ENCODE data around the gene MAZ.
A peak's percentile ranks its signal among the peaks of the same experiment; 100 is the strongest.

DNA sequence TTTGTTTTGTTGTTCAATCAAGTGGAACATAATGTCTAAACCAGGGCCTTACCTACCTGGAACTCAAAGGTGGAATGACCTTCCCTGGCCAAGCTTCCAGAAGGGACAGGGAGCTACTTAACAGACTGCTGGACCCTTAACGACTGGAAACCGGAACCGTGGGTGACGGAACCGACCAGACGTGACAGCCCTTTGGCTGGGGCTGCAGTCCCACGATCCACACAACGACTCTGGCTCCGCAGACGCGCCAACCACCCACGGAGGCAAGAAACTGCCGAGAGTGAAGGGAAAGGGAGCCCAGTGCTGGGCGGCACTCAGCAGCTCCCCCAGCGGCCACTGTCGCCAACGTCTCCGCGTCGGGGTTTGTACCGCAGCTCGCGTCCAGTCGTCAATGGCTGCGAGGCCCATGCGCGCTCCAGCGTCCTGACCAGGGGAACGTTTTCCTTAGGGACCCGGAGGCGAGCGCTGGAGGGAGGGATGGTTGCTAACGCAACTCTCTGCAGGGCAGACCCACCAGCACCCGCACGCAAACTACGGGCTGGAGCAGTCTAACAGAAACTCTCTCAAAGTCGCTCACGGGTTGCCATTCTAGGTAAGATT lies 21.3 kb upstream of the MAZ start:
- TF ChIP-seq, protein P1, sequence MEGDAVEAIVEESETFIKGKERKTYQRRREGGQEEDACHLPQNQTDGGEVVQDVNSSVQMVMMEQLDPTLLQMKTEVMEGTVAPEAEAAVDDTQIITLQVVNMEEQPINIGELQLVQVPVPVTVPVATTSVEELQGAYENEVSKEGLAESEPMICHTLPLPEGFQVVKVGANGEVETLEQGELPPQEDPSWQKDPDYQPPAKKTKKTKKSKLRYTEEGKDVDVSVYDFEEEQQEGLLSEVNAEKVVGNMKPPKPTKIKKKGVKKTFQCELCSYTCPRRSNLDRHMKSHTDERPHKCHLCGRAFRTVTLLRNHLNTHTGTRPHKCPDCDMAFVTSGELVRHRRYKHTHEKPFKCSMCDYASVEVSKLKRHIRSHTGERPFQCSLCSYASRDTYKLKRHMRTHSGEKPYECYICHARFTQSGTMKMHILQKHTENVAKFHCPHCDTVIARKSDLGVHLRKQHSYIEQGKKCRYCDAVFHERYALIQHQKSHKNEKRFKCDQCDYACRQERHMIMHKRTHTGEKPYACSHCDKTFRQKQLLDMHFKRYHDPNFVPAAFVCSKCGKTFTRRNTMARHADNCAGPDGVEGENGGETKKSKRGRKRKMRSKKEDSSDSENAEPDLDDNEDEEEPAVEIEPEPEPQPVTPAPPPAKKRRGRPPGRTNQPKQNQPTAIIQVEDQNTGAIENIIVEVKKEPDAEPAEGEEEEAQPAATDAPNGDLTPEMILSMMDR (IDR thresholded peaks at IDR 0.05): peak in 1 of 3 donors; percentile 30
- no peak for TF ChIP-seq POLR2A (IDR thresholded peaks at IDR 0.05)
